ENCODE data around the gene USHBP1. TPM values are rescaled to one million over a fixed set of nuclear protein-coding genes. Genes with fewer than 3 reads are reported as not detected.
"Not testable (repeated sequence)": the region's sequence is repeated elsewhere in the genome, so short reads cannot be mapped to it uniquely, and the experiment has no call there.

USHBP1 gene
- total RNA-seq, 2 donors from 2014 or later, result 0.67 to 2.3 TPM

- no peak for DNase-seq
- intact Hi-C loops (cut with DNase I, micrococcal nuclease), result no loop called here
- no peak for ATAC-seq
These were observed 32.4 kb upstream of the USHBP1 start for GRCh38 chr19:17296976-17297375.

GRCh38 chr19:17296273-17296672, 31.7 kb upstream of the USHBP1 start:
- intact Hi-C loops (cut with DNase I, micrococcal nuclease), result no loop called here
- ATAC-seq (no peak), DNase-seq (no peak)

- ATAC-seq; DNase-seq; intact Hi-C loops (cut with DNase I, micrococcal nuclease): not testable (repeated sequence)
These were observed 31.0 kb upstream of the USHBP1 start for GRCh38 chr19:17295551-17295950.

- ATAC-seq (peak; percentile 26), DNase-seq (peak in 1 of 2 donors; percentile 66)
- intact Hi-C loops (cut with DNase I, micrococcal nuclease), result no loop called here
These were observed 29.7 kb upstream of the USHBP1 start for GRCh38 chr19:17294051-17294891.

GRCh38 chr19:17293605-17294004, 29.1 kb upstream of the USHBP1 start:
- DNase-seq (no peak), ATAC-seq (no peak)
- intact Hi-C loops (cut with DNase I, micrococcal nuclease), result no loop called here

GRCh38 chr19:17292301-17293074, 27.9 kb upstream of the USHBP1 start:
- intact Hi-C loops (cut with DNase I, micrococcal nuclease), result no loop called here
- ATAC-seq (peak; percentile 93), DNase-seq (peak; percentile 82 to 86)

- peak; percentile 41 for ATAC-seq
- peak; percentile 72 to 81 for DNase-seq
- intact Hi-C loops (cut with DNase I, micrococcal nuclease), result loop anchor here in 1 of 2 donors (10.0 kb wide), 2 partner anchors 85 to 225 kb away; no protein-coding TSS in a partner anchor
These were observed 24.9 kb upstream of the USHBP1 start for GRCh38 chr19:17289489-17289888.

GRCh38 chr19:17286752-17287151, 22.2 kb upstream of the USHBP1 start:
- DNase-seq, result no peak
- no peak for ATAC-seq
- intact Hi-C loops (cut with DNase I, micrococcal nuclease), result loop anchor here in 1 of 2 donors (10.0 kb wide), 2 partner anchors 82 to 222 kb away; no protein-coding TSS in a partner anchor

- intact Hi-C loops (cut with DNase I, micrococcal nuclease), result loop anchor here in 1 of 2 donors (10.0 kb wide), 2 partner anchors 81 to 221 kb away; no protein-coding TSS in a partner anchor
- ATAC-seq, result no peak
- no peak for DNase-seq
These were observed 21.7 kb upstream of the USHBP1 start for GRCh38 chr19:17286263-17286662.

- intact Hi-C loops (cut with DNase I, micrococcal nuclease), result loop anchor here in 1 of 2 donors (10.0 kb wide), 2 partner anchors 81 to 221 kb away; no protein-coding TSS in a partner anchor
- DNase-seq, result no peak
- no peak for ATAC-seq
These were observed 21.0 kb upstream of the USHBP1 start for GRCh38 chr19:17285415-17286135.

- ATAC-seq, result no peak
- no peak for DNase-seq
- intact Hi-C loops (cut with DNase I, micrococcal nuclease), result loop anchor here (5.0 to 10.0 kb wide), 3 partner anchors 76 to 219 kb away; no protein-coding TSS in a partner anchor
These were observed 19.0 kb upstream of the USHBP1 start for GRCh38 chr19:17283504-17283996.

- peak; percentile 98 for ATAC-seq
- peak; percentile 81 to 92 for DNase-seq
These were observed 18.1 kb upstream of the USHBP1 start for GRCh38 chr19:17282488-17283125.

GRCh38 chr19:17281391-17282304, 17.1 kb upstream of the USHBP1 start, which contains the start of gene ANKLE1:
Gene ANKLE1 (plus strand): TSS chr19:17281901. CDS start chr19:17281921, 20 bp downstream.
- DNase-seq (peak in 1 of 2 donors; percentile 53), ATAC-seq (peak; percentile 41)
- intact Hi-C loops (cut with DNase I, micrococcal nuclease), result loop anchor here (5.0 to 10.0 kb wide), 3 partner anchors 74 to 217 kb away; no protein-coding TSS in a partner anchor

More at GRCh38 chr19:17282488-17283125, 18.1 kb upstream of the USHBP1 start:
- intact Hi-C loops (cut with DNase I, micrococcal nuclease), result loop anchor here (5.0 to 10.0 kb wide), 3 partner anchors 75 to 218 kb away; no protein-coding TSS in a partner anchor

GRCh38 chr19:17279436-17279835, 14.9 kb upstream of the USHBP1 start:
- ATAC-seq (no peak), DNase-seq (no peak)
- intact Hi-C loops (cut with DNase I, micrococcal nuclease), result no loop called here

GRCh38 chr19:17275441-17276175, 11.1 kb upstream of the USHBP1 start:
- intact Hi-C loops (cut with DNase I, micrococcal nuclease), result no loop called here
- DNase-seq, result no peak
- ATAC-seq, result no peak

GRCh38 chr19:17274892-17275291, 10.3 kb upstream of the USHBP1 start:
- DNase-seq; intact Hi-C loops (cut with DNase I, micrococcal nuclease); ATAC-seq: not testable (repeated sequence)
